ENCODE measurements around the gene MT3.
A peak's percentile ranks its signal among the peaks of the same experiment; 100 is the strongest.

MT3 gene

DNA sequence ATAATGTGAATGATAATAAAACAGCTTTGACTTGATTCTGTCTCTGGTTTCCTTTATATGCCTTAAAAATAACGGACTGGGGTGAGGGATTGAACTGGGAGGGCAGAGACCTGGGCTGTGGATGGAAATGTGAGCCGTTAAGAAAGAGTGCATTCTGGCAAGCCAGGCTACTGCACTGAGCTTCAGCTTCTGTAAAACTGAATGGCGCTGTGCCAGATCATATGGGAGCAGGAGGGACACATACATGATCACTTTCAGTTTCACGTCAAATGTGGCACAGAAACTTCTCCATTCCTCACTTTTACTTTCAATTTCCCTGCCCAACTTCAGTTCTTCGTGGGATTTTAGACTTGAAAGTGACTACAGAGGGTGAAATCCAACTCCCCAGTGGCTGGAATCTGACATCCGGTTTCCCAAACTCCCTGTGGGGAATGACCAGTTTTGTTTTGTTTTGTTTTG lies 20.2 kb downstream of the MT3 start:
- TF ChIP-seq, protein P1, sequence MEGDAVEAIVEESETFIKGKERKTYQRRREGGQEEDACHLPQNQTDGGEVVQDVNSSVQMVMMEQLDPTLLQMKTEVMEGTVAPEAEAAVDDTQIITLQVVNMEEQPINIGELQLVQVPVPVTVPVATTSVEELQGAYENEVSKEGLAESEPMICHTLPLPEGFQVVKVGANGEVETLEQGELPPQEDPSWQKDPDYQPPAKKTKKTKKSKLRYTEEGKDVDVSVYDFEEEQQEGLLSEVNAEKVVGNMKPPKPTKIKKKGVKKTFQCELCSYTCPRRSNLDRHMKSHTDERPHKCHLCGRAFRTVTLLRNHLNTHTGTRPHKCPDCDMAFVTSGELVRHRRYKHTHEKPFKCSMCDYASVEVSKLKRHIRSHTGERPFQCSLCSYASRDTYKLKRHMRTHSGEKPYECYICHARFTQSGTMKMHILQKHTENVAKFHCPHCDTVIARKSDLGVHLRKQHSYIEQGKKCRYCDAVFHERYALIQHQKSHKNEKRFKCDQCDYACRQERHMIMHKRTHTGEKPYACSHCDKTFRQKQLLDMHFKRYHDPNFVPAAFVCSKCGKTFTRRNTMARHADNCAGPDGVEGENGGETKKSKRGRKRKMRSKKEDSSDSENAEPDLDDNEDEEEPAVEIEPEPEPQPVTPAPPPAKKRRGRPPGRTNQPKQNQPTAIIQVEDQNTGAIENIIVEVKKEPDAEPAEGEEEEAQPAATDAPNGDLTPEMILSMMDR (IDR thresholded peaks at IDR 0.05; ENCODE audit: low read length, missing control alignments), result no peak
- H3K4me3 ChIP-seq (replicated peaks; ENCODE audit: low read depth, low read length), result peak overlapping the region; percentile 89
- DNase-seq (ENCODE audit: low read depth), result peak; percentile 90

DNA sequence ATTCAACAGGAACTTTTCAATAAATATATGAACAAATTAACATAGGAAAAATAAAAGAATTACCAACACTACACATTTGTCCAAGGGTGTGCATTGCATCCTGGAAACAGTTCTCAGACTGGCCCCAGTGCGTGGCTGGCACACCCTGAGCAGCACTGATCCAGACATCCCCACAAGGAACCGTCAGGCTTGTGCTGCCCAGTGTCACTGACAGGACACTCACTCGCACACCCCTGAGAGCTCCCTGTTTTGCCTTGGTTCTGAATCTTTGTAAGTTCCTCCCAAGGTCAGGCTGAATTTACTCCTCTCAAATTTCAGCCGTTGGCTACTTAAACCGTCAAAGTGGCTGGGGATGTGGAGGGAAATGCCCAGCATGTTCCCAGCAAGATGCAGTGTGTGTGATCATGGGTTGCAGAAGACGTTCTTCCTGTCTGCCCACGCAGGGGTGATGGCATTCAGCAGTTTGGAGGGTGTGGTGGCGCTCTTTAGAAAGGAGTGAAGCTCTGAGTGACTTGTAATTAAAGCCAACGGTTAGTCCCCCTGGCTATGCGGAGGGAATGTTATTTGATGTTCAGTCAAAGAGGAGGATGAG lies 20.8 kb downstream of the MT3 start:
- peak overlapping the region; percentile 89 for H3K4me3 ChIP-seq (replicated peaks; ENCODE audit: low read depth, low read length)
- TF ChIP-seq, protein P1 (IDR thresholded peaks at IDR 0.05; ENCODE audit: low read length, missing control alignments), result no peak
- peak; percentile 95 for DNase-seq (ENCODE audit: low read depth)

DNA sequence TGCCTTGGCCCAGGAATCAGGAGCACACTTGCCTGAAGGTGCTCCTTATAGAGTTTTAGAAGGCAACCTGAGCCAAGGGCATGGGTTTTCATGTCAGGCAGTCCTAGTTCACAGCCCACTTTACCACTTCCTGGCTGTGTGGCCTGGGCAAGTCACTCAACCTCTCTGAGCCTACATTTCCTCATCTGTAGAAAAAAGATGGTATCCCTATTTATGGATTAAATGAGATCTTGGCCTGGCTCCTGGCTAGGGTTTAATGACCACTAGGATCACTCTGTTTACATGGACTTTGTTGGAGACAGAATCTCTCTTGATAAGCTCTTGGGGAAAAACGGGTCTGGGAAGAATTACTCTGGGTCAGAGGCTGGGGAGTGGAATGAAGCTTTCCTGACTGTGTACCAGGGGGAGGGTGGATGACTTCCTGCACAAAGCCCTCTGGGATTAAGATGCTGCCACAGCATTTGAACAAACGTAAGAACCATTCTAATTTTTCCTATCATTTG lies 21.3 kb downstream of the MT3 start:
- H3K4me3 ChIP-seq (replicated peaks; ENCODE audit: low read depth, low read length), result peak overlapping the region; percentile 89
- peak; percentile 55 for DNase-seq (ENCODE audit: low read depth)

DNA sequence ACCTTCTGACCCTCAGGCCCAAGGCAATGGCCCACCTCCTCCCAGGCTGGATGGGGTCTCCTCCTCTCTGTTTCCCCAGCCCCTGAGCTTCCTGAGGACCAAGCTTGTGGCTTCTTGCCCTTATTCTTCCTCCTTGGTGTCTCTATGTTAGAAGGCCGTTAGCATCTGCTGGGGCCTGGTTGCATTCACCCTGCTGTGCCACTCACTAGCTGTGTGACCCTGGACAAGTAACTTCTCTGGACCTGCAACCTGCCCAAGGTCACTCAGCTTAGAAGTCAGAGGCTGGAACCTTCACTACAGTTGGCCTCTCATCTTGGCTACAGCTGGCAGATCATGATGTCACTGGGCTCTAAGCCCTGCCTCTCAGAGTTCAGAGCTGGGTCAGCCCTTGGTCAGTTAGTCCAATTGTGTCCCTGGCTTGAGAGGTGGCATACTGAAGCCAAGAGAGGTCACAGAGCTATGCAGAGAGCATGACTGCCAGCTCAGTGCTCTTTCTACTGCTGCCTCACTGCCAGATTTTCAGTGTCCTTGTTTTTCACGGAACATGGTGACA lies 22.0 kb downstream of the MT3 start:
- TF ChIP-seq, protein P1 (IDR thresholded peaks at IDR 0.05; ENCODE audit: low read length, missing control alignments), result no peak
- DNase-seq (ENCODE audit: low read depth), result peak; percentile 59
- no peak overlapping the region for H3K4me3 ChIP-seq (replicated peaks; ENCODE audit: low read depth, low read length)

More for the DNA sequence above, 21.3 kb downstream of the MT3 start:
- TF ChIP-seq, protein P1 (IDR thresholded peaks at IDR 0.05; ENCODE audit: low read length, missing control alignments), result no peak

DNA sequence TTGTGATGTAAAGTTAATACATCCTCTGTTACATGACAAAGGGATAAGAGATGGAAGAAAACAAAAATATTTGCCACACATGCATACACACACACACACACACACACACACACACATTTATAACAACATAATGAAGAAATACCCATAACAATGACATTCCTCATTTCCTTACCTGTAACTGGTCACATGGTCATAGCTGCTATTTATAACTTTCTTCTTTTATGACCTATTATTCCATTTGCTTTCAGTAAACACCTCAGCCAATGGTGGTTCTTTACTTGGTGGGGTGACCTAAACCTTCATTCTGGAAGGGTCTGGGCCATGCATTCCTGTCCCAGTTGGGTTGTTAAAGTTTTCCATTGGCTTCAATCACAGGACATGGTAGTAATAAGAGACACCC lies 24.4 kb downstream of the MT3 start:
- no peak for DNase-seq (ENCODE audit: low read depth)
- TF ChIP-seq, protein P1 (IDR thresholded peaks at IDR 0.05; ENCODE audit: low read length, missing control alignments), result no peak
- H3K4me3 ChIP-seq (replicated peaks; ENCODE audit: low read depth, low read length), result no peak overlapping the region

DNA sequence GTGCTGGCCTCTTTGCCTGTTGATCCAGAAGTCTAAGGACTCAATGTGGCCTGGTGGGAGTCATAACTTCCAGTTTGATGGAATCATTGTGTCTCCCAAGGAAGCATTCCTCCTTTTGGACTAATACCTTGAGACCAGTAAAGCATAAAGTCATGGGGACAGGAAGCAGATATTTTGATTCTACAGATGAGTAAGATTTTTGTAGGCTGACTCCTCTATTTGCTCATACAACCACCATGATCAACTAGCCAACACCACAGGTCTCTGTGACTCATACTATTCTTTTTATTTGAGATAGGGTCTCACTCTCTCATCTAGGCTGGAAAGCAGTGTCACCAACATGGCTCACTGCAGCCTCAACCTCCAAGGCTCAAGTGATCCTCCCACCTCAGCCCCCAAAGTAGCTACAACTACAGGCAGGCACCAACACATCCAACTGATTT lies 25.2 kb downstream of the MT3 start:
- H3K4me3 ChIP-seq (replicated peaks; ENCODE audit: low read depth, low read length), result no peak overlapping the region
- DNase-seq (ENCODE audit: low read depth), result peak; percentile 47
- TF ChIP-seq, protein P1 (IDR thresholded peaks at IDR 0.05; ENCODE audit: low read length, missing control alignments), result no peak

Measured in fibroblast of pulmonary artery (primary cell).